Pancreas (tissue), 10 donors: Measurements from ENCODE around the gene LRRC46. TPM values are rescaled to one million over a fixed set of nuclear protein-coding genes. Genes with fewer than 3 reads are reported as not detected.

Source experiments
- ATAC-seq, 4 donors: fragments of 200-7000 bp; cut with Tn5 transposase; one replicate each; pipeline versions ENCODE4 v1.8.0 to v1.9.1; 2020; ENCODE audit warnings: mild to moderate bottlenecking in 4 of 4, moderate library complexity in 4 of 4
- DNase-seq, 6 donors: peaks; one replicate each; pipeline ENCODE4 v3.0.0-alpha.2; 2020
- FAIRE-seq: peaks from 2 replicates; lab custom pipeline; 2012; peaks lifted over from hg19 to GRCh38; lab: Jason Lieb, UNC
- H3K27ac ChIP-seq, 4 donors: fragments of 200-600 bp; sonication (generic); 1 replicate in 3 of 4; 2 replicates in 1 of 4; pipeline versions ENCODE4 v1.5.0 to v1.8.0; 2020
- H3K27me3 ChIP-seq, 4 donors: fragments of 200-600 bp; one replicate each; pipeline ENCODE4 v1.8.0; 2021
- H3K36me3 ChIP-seq, 3 donors: fragments of 200-600 bp; sonication (generic) in 1 of 3; one replicate each; pipeline versions ENCODE4 v1.5.0 to v1.8.0; 2020 to 2021
- H3K4me1 ChIP-seq, 3 donors: fragments of 200-600 bp; one replicate each; pipeline ENCODE4 v1.8.0; 2021
- H3K4me3 ChIP-seq, 4 donors: fragments of 200-600 bp; sonication (generic) in 2 of 4; one replicate each; pipeline versions ENCODE4 v1.5.0 to v1.8.0; 2020 to 2021
- H3K9me3 ChIP-seq, 4 donors: fragments of 200-600 bp; one replicate each; pipeline ENCODE4 v1.8.0; 2021
- WGBS, 2 donors: extraction: QIAGEN DNeasy Blood & Tissue Kit; methylation state at CpG; one replicate each; pipeline ENCODE4 v1.1.7; 2013; 5-methylcytosine and 5-hydroxymethylcytosine counted together
- intact Hi-C, 3 donors: fragments of 100-400 bp; cut with DNase I; formaldehyde crosslinking; loops; one replicate each; pipeline versions ENCODE4 v1.11.1 to v1.14.2; 2022
- polyA plus RNA-seq, 2 donors: library from polyadenylated mRNA; stranded (reverse); fragments of 200-250 nt; gene quantifications; one replicate each; pipeline ENCODE4 v1.2.3, GENCODE V29; 2013
- total RNA-seq, 6 donors: library from RNA; stranded (reverse); fragmentation: NEBNext Ultra II Directional in 4 of 6; extraction: Animal tissue kit (Norgen Biotek cat#: 25700) in 4 of 6; gene quantifications; one replicate each; pipeline versions ENCODE4 v1.2.1 to v1.2.4, GENCODE V29; 2021 to 2023
- TF ChIP-seq, protein P1 (sequence below), 4 donors: fragments of 200-600 bp; sonication (generic) in 3 of 4; IDR thresholded peaks; one replicate each; pipeline versions ENCODE4 v1.5.0 to v1.8.0; 2021; ENCODE audit warnings: antibody characterized with exemption in 4 of 4
- donor health status: healthy with polysubstance abuse.
- donor health status: DM: no; HTN: no; CAD: no; lungs with moderate emphysema.
- donor health status: DM: no; HTN: no; CAD: no.
- donor health status: control.
- donor health status: control.
- donor health status: Bipolar disorder and iron deficiency.
- donor health status: DM: yes; HTN: yes; CAD: no.
- donor health status: DM: no; HTN: no; CAD: no.
- donor health status: DM: no; HTN: no; CAD: no.
- donor health status: DM: yes; HTN: yes; CAD: no.

Gene LRRC46
- total and polyA plus RNA-seq, 8 donors: 0.14 to 1.8 (median 0.47) TPM

DNA sequence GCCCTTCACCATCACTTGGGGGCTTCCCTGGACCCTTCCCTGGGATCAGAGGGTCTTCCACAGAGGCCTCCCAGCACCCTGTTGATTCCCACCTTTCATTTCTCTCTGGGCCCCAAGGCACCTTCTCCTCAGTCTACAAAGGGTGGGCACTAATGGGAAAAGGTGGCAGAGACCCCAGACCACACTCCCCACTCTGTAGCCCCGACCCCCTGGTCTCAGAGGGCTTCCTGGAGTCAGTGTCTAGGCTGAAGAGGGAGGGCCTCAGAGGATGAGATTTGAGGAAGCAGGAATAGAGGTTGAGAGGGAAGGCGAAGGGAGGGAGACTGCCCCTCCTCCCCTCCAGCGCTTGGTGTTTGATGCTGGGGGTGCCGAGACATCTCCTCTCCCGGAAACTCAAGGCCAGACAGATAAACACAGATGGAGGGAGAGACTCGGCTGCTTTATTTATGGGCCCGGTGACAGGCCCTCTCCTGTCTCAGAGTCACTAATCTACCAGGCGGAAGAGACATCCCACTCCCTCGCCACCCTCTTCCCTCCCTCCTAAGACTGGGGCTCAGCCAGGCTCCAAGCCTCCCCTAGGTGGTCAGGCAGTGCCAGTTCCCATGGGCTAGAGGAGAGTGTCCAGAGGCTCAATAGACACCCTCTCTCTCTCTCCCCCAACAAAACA lies 46.0 kb downstream of the LRRC46 start:
- intact Hi-C loops: no loop called here
- WGBS, 2 donors: 50 to 59% methylated on average over 9 of the region's 9 CpGs
- Histone ChIP-seq H3K27ac (no peak overlapping the region), H3K4me3 (no peak overlapping the region), H3K27me3 (no peaks in the 10 kb centered on the region), H3K9me3 (no peaks in the 10 kb centered on the region), H3K4me1 (no peaks in the 10 kb centered on the region), H3K36me3 (no peaks in the 10 kb centered on the region)
- FAIRE-seq: no peak
- TF ChIP-seq, protein P1, sequence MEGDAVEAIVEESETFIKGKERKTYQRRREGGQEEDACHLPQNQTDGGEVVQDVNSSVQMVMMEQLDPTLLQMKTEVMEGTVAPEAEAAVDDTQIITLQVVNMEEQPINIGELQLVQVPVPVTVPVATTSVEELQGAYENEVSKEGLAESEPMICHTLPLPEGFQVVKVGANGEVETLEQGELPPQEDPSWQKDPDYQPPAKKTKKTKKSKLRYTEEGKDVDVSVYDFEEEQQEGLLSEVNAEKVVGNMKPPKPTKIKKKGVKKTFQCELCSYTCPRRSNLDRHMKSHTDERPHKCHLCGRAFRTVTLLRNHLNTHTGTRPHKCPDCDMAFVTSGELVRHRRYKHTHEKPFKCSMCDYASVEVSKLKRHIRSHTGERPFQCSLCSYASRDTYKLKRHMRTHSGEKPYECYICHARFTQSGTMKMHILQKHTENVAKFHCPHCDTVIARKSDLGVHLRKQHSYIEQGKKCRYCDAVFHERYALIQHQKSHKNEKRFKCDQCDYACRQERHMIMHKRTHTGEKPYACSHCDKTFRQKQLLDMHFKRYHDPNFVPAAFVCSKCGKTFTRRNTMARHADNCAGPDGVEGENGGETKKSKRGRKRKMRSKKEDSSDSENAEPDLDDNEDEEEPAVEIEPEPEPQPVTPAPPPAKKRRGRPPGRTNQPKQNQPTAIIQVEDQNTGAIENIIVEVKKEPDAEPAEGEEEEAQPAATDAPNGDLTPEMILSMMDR (IDR thresholded peaks at IDR 0.05): no peak
- no peak for ATAC-seq
- DNase-seq: no peak

DNA sequence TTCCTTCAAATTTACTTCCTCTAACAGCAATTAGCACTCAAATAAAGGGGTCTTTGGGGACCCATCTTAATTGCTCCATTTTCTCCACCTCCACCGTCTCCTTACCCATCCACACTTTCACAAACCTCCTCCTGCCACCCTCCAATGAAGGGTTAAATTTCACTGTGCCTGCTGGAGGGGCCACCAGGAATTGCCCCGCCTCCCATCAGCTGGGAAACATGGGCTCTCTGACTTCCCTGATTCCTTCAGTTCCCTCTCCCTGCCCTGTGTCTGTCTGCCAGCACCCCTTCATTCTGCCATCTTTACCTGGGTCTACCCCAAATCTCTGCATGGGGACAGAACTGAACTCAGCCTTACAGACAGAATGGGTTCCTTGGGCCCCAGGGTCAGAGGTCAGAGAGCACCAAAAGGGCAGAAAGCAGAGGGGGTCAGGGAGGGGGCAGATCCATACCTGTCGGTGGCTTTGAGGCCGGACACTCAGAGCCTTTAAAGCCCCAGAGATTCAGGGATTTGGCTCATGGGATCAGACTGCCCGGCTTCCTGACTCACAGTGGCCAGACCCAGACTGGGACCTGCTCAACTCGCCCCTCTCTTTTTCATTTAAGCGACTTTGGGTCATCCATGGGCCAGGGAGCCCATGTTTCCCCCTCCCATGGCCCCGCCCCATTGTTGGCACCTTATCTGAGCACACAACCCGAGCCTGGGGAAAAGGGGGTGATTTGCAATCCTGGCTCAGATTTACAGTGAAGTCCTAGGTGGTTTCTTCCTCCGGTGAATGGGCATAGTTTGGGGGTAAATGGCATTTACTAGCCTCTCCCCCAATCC lies 46.9 kb downstream of the LRRC46 start:
- FAIRE-seq: no peak
- Histone ChIP-seq H3K27me3 (no peaks in the 10 kb centered on the region), H3K9me3 (no peaks in the 10 kb centered on the region), H3K4me3 (no peak overlapping the region), H3K4me1 (no peaks in the 10 kb centered on the region), H3K36me3 (no peaks in the 10 kb centered on the region), H3K27ac (no peak overlapping the region)
- 45 to 46% methylated on average over 10 of the region's 10 CpGs for WGBS, 2 donors
- no peak for DNase-seq
- no peak for ATAC-seq
- intact Hi-C loops: no loop called here
- TF ChIP-seq, protein P1 (IDR thresholded peaks at IDR 0.05): no peak

DNA sequence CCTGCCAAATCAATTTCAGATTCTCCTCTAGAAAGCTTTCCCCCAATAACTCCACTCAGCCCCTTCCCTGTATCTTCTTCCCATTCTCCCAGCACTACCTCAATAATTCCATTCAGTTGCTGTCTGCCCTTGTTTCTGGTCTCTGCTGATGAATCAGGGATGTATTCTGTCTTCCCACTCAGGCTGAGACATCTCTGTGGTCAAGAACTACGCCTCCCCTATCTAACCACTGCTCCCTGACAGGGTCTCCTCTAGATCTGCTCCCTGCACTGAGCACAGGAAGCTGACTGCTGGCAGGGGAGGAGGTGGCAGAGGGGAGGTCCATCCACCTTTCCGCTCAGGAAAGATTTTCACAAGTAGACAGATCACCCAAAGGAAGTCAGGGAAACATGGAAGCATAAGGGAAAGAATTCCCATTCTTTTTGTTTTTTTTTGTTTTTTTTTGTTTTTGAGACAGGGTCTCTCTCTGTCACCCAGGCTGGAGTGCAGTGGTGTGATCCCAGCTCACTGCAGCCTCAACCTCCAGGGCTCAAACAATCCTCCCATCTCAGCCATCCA lies 47.6 kb downstream of the LRRC46 start:
- Histone ChIP-seq H3K27ac (no peak overlapping the region), H3K4me3 (no peak overlapping the region), H3K4me1 (no peaks in the 10 kb centered on the region), H3K9me3 (no peaks in the 10 kb centered on the region), H3K27me3 (no peaks in the 10 kb centered on the region), H3K36me3 (no peaks in the 10 kb centered on the region)
- WGBS, 2 donors: 72 to 75% methylated on average over 2 of the region's 2 CpGs
- no peak for ATAC-seq
- FAIRE-seq: no peak
- intact Hi-C loops: no loop called here
- TF ChIP-seq, protein P1 (IDR thresholded peaks at IDR 0.05): no peak
- DNase-seq: no peak

DNA sequence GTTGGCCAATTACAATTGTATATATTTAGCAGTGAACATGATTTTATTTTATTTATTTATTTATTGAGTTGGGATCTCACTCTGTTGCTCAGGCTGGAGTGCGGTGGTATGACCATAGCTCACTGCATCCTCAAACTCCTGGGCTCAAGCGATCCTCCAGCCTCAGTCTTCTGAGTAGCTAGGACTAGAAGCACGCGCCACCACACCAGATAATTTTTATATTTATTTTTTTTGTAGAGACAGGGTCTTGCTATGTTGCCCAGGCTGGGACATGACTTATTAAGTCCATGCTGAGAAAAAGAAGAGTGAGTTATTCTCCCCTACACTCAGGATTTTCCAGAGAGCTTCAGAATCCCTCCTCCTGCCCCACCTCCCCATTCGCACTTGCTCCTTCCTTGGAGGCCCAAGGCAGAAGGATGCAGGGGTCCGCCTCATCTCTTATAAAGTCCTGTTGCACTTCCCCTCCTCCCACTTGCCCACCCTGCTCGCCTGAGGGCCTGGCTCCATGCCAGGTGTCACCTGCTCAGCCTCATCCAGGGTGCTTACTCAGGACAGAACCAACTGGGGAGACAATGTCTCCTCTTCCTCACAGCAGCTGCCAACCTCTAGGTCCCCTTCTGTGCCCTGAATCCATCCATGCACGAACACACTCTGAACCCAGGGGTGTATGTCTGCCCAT lies 48.4 kb downstream of the LRRC46 start:
- FAIRE-seq (no peak), ATAC-seq (no peak), DNase-seq (no peak)
- TF ChIP-seq, protein P1 (IDR thresholded peaks at IDR 0.05): no peak
- intact Hi-C loops: no loop called here
- no peaks in the 10 kb centered on the region for H3K36me3 ChIP-seq
- 78 to 79% methylated on average over 8 of the region's 8 CpGs for WGBS, 2 donors
- H3K4me1 ChIP-seq: no peaks in the 10 kb centered on the region
- H3K4me3 ChIP-seq: no peak overlapping the region
- H3K27ac ChIP-seq: no peak overlapping the region
- H3K27me3 ChIP-seq: no peaks in the 10 kb centered on the region
- H3K9me3 ChIP-seq: no peaks in the 10 kb centered on the region
